ENCODE results near the gene ZNF253. TPM values are rescaled to one million over a fixed set of nuclear protein-coding genes. Genes with fewer than 3 reads are reported as not detected.

The ZNF253 gene
- total RNA-seq (2014; rRNA removed; shearing (Covaris generic)), result 2.0 and 2.1 TPM in 2 replicates
- 2.9 and 3.2 TPM in 2 replicates for polyA plus RNA-seq (2016; fragmentation: Nextera tagmentation; extraction: Ambion mirVana)

- DNase-seq, result peak; percentile 98
- H3K79me2 ChIP-seq (ENCODE audit: insufficient read depth), result peaks cover 46% of the 10 kb centered on the region
- peak within 1 kb of the TSS; percentile 97 for H3K4me2 ChIP-seq (ENCODE audit: unreplicated experiment)
- H3K4me3 ChIP-seq, result peak within 1 kb of the TSS; percentile 99
- 0 to 1% methylated on average over 40 to 43 of the region's 43 CpGs for WGBS, 2 experiments (ENCODE audit: low coverage in 1 of 2, low lambda C conversion rate in 2 of 2, missing lambda C conversion rate in 2 of 2)
- H3K27me3 ChIP-seq (replicated peaks; ENCODE audit: insufficient read depth), result no peaks in the 10 kb centered on the region
- no peaks in the 10 kb centered on the region for H3K36me3 ChIP-seq (ENCODE audit: low read depth)
- TF ChIP-seq EZH2phosphoT487 (IDR thresholded peaks at IDR 0.05; ENCODE audit: insufficient read depth, low read depth) (no peak), EZH2 (IDR thresholded peaks at IDR 0.05; ENCODE audit: insufficient read depth, poor library complexity, severe bottlenecking) (no peak)
- H4K20me1 ChIP-seq (ENCODE audit: insufficient read depth), result no peaks in the 10 kb centered on the region
- H3K4me1 ChIP-seq (ENCODE audit: insufficient read depth), result peaks cover 17% of the 10 kb centered on the region; the same call in 1 of the 2 replicates
- no peaks in the 10 kb centered on the region for H3K9me2 ChIP-seq (ENCODE audit: insufficient read depth)
- H3F3A ChIP-seq (ENCODE audit: insufficient read depth), result peaks cover 14% of the 10 kb centered on the region
- peak within 1 kb of the TSS; percentile 99 for H2AFZ ChIP-seq
- no peaks in the 10 kb centered on the region for H3K9me3 ChIP-seq (ENCODE audit: low read depth)
- H3K27ac ChIP-seq, result peak within 1 kb of the TSS; percentile 92
- in situ Hi-C loops (cut with MboI), result no loop called here
- peak within 1 kb of the TSS; percentile 93 for H3K9ac ChIP-seq
These were observed at the start of gene ZNF253 for GRCh38 chr19:19865750-19866610. TSS of gene ZNF253 (plus strand) at chr19:19865882. CDS start at chr19:19865997, 115 bp downstream.

GRCh38 chr19:19816679-19817078, 49.0 kb upstream of the ZNF253 start:
- Histone ChIP-seq H3K79me2 (ENCODE audit: insufficient read depth) (peaks cover 96% of the 10 kb centered on the region), H3F3A (ENCODE audit: insufficient read depth) (no peaks in the 10 kb centered on the region), H3K27ac (no peak overlapping the region), H3K4me1 (ENCODE audit: insufficient read depth) (no peaks in the 10 kb centered on the region), H3K36me3 (ENCODE audit: low read depth) (peaks cover 6% of the 10 kb centered on the region; the same call in 1 of the 2 replicates), H3K9me2 (ENCODE audit: insufficient read depth) (no peaks in the 10 kb centered on the region), H3K4me2 (ENCODE audit: unreplicated experiment) (no peak overlapping the region), H3K9ac (no peak overlapping the region), H3K27me3 (replicated peaks; ENCODE audit: insufficient read depth) (no peaks in the 10 kb centered on the region), H3K9me3 (ENCODE audit: low read depth) (no peaks in the 10 kb centered on the region), H2AFZ (no peak overlapping the region), H4K20me1 (ENCODE audit: insufficient read depth) (no peaks in the 10 kb centered on the region), H3K4me3 (no peak overlapping the region)
- TF ChIP-seq EZH2phosphoT487 (IDR thresholded peaks at IDR 0.05; ENCODE audit: insufficient read depth, low read depth) (no peak), EZH2 (IDR thresholded peaks at IDR 0.05; ENCODE audit: insufficient read depth, poor library complexity, severe bottlenecking) (no peak)
- in situ Hi-C loops (cut with MboI), result no loop called here
- WGBS, 2 experiments (ENCODE audit: low coverage in 1 of 2, low lambda C conversion rate in 2 of 2, missing lambda C conversion rate in 2 of 2), result 95 to 97% methylated on average over 9 of the region's 9 CpGs
- DNase-seq, result no peak

GRCh38 chr19:19817357-19817756, 48.3 kb upstream of the ZNF253 start:
- no peaks in the 10 kb centered on the region for H3K9me2 ChIP-seq (ENCODE audit: insufficient read depth)
- no peaks in the 10 kb centered on the region for H4K20me1 ChIP-seq (ENCODE audit: insufficient read depth)
- no peaks in the 10 kb centered on the region for H3K9me3 ChIP-seq (ENCODE audit: low read depth)
- H3K9ac ChIP-seq, result no peak overlapping the region
- H3K27ac ChIP-seq, result no peak overlapping the region
- WGBS, 2 experiments (ENCODE audit: low coverage in 1 of 2, low lambda C conversion rate in 2 of 2, missing lambda C conversion rate in 2 of 2), result 94 to 99% methylated on average over 3 of the region's 3 CpGs
- H3F3A ChIP-seq (ENCODE audit: insufficient read depth), result peaks cover 4% of the 10 kb centered on the region; the same call in 1 of the 2 replicates
- no peak for TF ChIP-seq EZH2phosphoT487 (IDR thresholded peaks at IDR 0.05; ENCODE audit: insufficient read depth, low read depth)
- no peak for TF ChIP-seq EZH2 (IDR thresholded peaks at IDR 0.05; ENCODE audit: insufficient read depth, poor library complexity, severe bottlenecking)
- in situ Hi-C loops (cut with MboI), result no loop called here
- H2AFZ ChIP-seq, result no peak overlapping the region
- peaks cover 6% of the 10 kb centered on the region; the same call in 1 of the 2 replicates for H3K36me3 ChIP-seq (ENCODE audit: low read depth)
- H3K79me2 ChIP-seq (ENCODE audit: insufficient read depth), result peaks cover 89% of the 10 kb centered on the region
- H3K4me3 ChIP-seq, result no peak overlapping the region
- H3K4me2 ChIP-seq (ENCODE audit: unreplicated experiment), result no peak overlapping the region
- H3K4me1 ChIP-seq (ENCODE audit: insufficient read depth), result no peaks in the 10 kb centered on the region
- DNase-seq, result no peak
- no peaks in the 10 kb centered on the region for H3K27me3 ChIP-seq (replicated peaks; ENCODE audit: insufficient read depth)

GRCh38 chr19:19820774-19821320, 44.8 kb upstream of the ZNF253 start:
- Histone ChIP-seq H3K9ac (peak overlapping the region; percentile 91), H3K4me2 (ENCODE audit: unreplicated experiment) (peak overlapping the region; percentile 74), H3F3A (ENCODE audit: insufficient read depth) (peaks cover 4% of the 10 kb centered on the region; the same call in 1 of the 2 replicates), H3K9me3 (ENCODE audit: low read depth) (no peaks in the 10 kb centered on the region), H4K20me1 (ENCODE audit: insufficient read depth) (no peaks in the 10 kb centered on the region), H3K79me2 (ENCODE audit: insufficient read depth) (peaks cover 54% of the 10 kb centered on the region), H3K36me3 (ENCODE audit: low read depth) (peaks cover 6% of the 10 kb centered on the region; the same call in 1 of the 2 replicates), H3K4me1 (ENCODE audit: insufficient read depth) (no peaks in the 10 kb centered on the region), H3K27me3 (replicated peaks; ENCODE audit: insufficient read depth) (no peaks in the 10 kb centered on the region), H2AFZ (peak overlapping the region; percentile 95), H3K4me3 (peak overlapping the region; percentile 86), H3K9me2 (ENCODE audit: insufficient read depth) (no peaks in the 10 kb centered on the region), H3K27ac (peak overlapping the region; percentile 92)
- peak; percentile 1 for DNase-seq
- in situ Hi-C loops (cut with MboI), result no loop called here
- WGBS, 2 experiments (ENCODE audit: low coverage in 1 of 2, low lambda C conversion rate in 2 of 2, missing lambda C conversion rate in 2 of 2), result 4 to 7% methylated on average over 17 of the region's 17 CpGs
- TF ChIP-seq EZH2 (IDR thresholded peaks at IDR 0.05; ENCODE audit: insufficient read depth, poor library complexity, severe bottlenecking), result no peak
- no peak for TF ChIP-seq EZH2phosphoT487 (IDR thresholded peaks at IDR 0.05; ENCODE audit: insufficient read depth, low read depth)
